GM12878 (cell line): ENCODE results near the gene ZNF574.

Experiments
- CTCF ChIP-seq, 3 experiments: IDR thresholded peaks in 2 of 3; conservative IDR thresholded peaks in 1 of 3; 2 replicates each; pipeline ENCODE4 v1.5.1; 2011; ENCODE audit warnings: low read depth in 3 of 3, low read length in 3 of 3, mild to moderate bottlenecking in 3 of 3, control low read depth in 2 of 3, moderate library complexity in 2 of 3, inconsistent platforms in 1 of 3, mixed read lengths in 1 of 3; ENCODE audit not compliant: control insufficient read depth in 2 of 3, insufficient read depth in 1 of 3; ENCODE audit errors: extremely low read depth in 1 of 3
- EP300 ChIP-seq, 2 experiments: fragments of 150-350 bp in 1 of 2; IDR thresholded peaks; 2 replicates each; pipeline ENCODE4 v1.6.1; 2011 to 2012; ENCODE audit warnings: low read depth in 2 of 2, low read length in 2 of 2, borderline replicate concordance in 1 of 2, improper control_type of control experiment in 1 of 2, inconsistent platforms in 1 of 2; ENCODE audit not compliant: control insufficient read depth in 1 of 2
- IRF4 ChIP-seq: IDR thresholded peaks from 2 replicates; pipeline ENCODE4 v1.6.1; 2011; ENCODE audit warnings: low read depth, low read length
- POLR2A ChIP-seq: IDR thresholded peaks from 2 replicates; pipeline ENCODE4 v1.6.1; 2011; ENCODE audit warnings: low read depth, mild to moderate bottlenecking, low read length
- SMC3 ChIP-seq: IDR thresholded peaks from 2 replicates; pipeline ENCODE4 v1.6.1; 2011; ENCODE audit warnings: low read length, improper control_type of control experiment, borderline replicate concordance
- TAF1 ChIP-seq: IDR thresholded peaks from 2 replicates; pipeline ENCODE4 v1.6.1; 2011; ENCODE audit warnings: mild to moderate bottlenecking, low read depth, low read length, borderline replicate concordance
- TCF12 ChIP-seq: IDR thresholded peaks from 2 replicates; pipeline ENCODE4 v1.6.1; 2011; ENCODE audit warnings: low read depth, mild to moderate bottlenecking, low read length

- TF ChIP-seq POLR2A: no peak
- no peak for TF ChIP-seq TAF1
- TF ChIP-seq SMC3: no peak
- TF ChIP-seq EP300 (IDR thresholded peaks at IDR 0.05; ENCODE audit: borderline replicate concordance in 1 of 2, control insufficient read depth in 1 of 2, low read depth in 2 of 2, low read length in 2 of 2): no peak
- TF ChIP-seq CTCF (IDR thresholded peaks at IDR 0.05 in 2 of 3, conservative IDR thresholded peaks at IDR 0.05 in 1 of 3; ENCODE audit: control insufficient read depth in 2 of 3, extremely low read depth in 1 of 3, insufficient read depth in 1 of 3, low read depth in 3 of 3, low read length in 3 of 3): no peak
- no peak for TF ChIP-seq IRF4
- TF ChIP-seq TCF12: no peak
Observed at GRCh38 chr19:42057846-42058245, 18.1 kb upstream of the ZNF574 start.
